ENCODE results near the gene YBX1.
"Not testable (repeated sequence)": the region's sequence is repeated elsewhere in the genome, so short reads cannot be mapped to it uniquely, and the experiment has no call there.

The YBX1 gene

DNA sequence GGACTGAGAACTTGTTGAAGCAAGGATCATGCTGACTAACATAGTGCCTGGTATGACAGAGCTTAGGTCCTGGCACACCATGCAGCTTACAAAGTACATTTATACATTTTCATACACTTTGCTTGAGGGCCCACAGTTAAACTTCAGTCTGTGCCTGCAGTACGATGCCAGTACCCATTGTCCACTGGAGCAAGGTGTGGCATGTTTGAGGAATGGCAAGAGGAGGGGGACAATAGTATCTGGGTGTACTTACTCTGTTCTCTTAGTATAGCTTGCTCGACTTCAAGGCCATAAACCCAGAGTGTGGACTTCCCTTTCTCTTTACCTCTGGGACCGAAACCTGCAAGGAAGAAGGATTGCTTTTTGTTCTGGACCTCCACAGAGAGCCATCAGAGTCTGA lies 6.8 kb upstream of the YBX1 start:
- Histone ChIP-seq H3K36me3 (peaks cover 24% of the 10 kb centered on the region), H3K27me3 (ENCODE audit: insufficient read depth, low read depth, severe bottlenecking) (no peaks in the 10 kb centered on the region), H3K27ac (no peak overlapping the region), H3K4me3 (ENCODE audit: low read depth, low read length) (no peak overlapping the region), H3K9me3 (ENCODE audit: severe bottlenecking) (no peaks in the 10 kb centered on the region)
- no peak for TF ChIP-seq CTCF (IDR thresholded peaks at IDR 0.05; ENCODE audit: low read depth, low read length)
- DNase-seq, result no peak

DNA sequence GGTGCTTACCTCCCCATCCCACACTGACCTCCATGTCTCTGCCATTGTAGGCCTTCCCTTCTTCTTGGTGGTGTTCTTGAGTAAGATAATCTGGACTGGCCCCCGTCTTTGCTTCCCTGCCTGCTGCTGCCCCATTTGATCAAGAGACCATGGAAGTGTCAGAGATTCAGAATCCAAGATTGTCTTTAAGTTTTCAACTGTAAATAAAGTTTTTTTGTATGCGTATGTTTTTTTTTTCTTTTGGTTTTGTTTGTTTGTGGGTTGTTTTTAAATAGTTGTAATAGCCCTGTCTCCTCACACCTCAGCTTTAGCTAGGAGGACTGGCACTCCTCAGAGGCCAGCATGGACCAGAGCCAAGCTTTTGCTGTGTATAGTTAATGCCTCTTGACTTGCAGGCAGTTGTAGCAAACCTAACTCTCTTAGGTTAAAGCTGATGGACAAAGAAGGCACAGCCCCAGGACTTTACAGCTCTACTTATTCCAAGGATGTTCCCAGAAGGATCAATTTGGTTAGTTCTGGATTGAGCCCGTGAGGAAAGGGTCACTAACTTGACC lies 5.6 kb upstream of the YBX1 start:
- Histone ChIP-seq H3K27ac (no peak overlapping the region), H3K9me3 (ENCODE audit: severe bottlenecking) (no peaks in the 10 kb centered on the region), H3K36me3 (peaks cover 14% of the 10 kb centered on the region), H3K27me3 (ENCODE audit: insufficient read depth, low read depth, severe bottlenecking) (no peaks in the 10 kb centered on the region), H3K4me3 (ENCODE audit: low read depth, low read length) (no peak overlapping the region)
- TF ChIP-seq CTCF (IDR thresholded peaks at IDR 0.05; ENCODE audit: low read depth, low read length), result no peak
- no peak for DNase-seq

- Histone ChIP-seq H3K36me3 (peaks cover 27% of the 10 kb centered on the region), H3K4me3 (ENCODE audit: low read depth, low read length) (no peak overlapping the region), H3K9me3 (ENCODE audit: severe bottlenecking) (no peaks in the 10 kb centered on the region), H3K27ac (no peak overlapping the region), H3K27me3 (ENCODE audit: insufficient read depth, low read depth, severe bottlenecking) (no peaks in the 10 kb centered on the region)
- DNase-seq, result no peak
- TF ChIP-seq CTCF (IDR thresholded peaks at IDR 0.05; ENCODE audit: low read depth, low read length), result no peak
Observed at GRCh38 chr1:42679364-42679983, 2.7 kb upstream of the YBX1 start.

DNA sequence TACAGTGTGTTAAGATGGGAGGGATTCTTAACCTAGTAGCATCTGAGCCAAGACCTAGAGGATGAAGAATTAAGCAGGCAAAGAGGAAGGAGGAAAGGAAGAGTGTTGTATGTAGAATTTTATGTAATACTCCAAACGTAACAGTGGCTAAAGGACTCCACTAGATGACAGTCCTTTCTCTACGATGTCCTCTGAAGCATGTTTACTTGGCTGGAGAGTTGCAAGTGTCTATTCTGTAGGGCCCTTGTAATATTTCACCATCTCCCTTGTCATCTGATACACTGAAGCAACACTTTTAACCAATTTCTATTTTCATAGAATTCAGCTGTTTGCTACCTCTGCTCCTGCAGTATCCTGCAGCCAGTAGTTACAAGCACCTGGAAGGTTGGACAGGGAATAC lies 2.2 kb upstream of the YBX1 start:
- H3K4me3 ChIP-seq (ENCODE audit: low read depth, low read length), result no peak overlapping the region
- no peak for DNase-seq

GRCh38 chr1:42680921-42681683 lies 1.1 kb upstream of the YBX1 start:
- Histone ChIP-seq H3K36me3 (peaks cover 36% of the 10 kb centered on the region), H3K27me3 (ENCODE audit: insufficient read depth, low read depth, severe bottlenecking) (no peaks in the 10 kb centered on the region), H3K9me3 (ENCODE audit: severe bottlenecking) (no peaks in the 10 kb centered on the region), H3K4me3 (ENCODE audit: low read depth, low read length) (peak overlapping the region; percentile 97), H3K27ac (peak overlapping the region; percentile 91)
- TF ChIP-seq CTCF (IDR thresholded peaks at IDR 0.05; ENCODE audit: low read depth, low read length), result no peak
- no peak for DNase-seq

More for the DNA sequence above, 2.2 kb upstream of the YBX1 start:
- peaks cover 33% of the 10 kb centered on the region for H3K36me3 ChIP-seq
- H3K27me3 ChIP-seq (ENCODE audit: insufficient read depth, low read depth, severe bottlenecking), result no peaks in the 10 kb centered on the region
- H3K9me3 ChIP-seq (ENCODE audit: severe bottlenecking), result no peaks in the 10 kb centered on the region
- H3K27ac ChIP-seq, result no peak overlapping the region
- no peak for TF ChIP-seq CTCF (IDR thresholded peaks at IDR 0.05; ENCODE audit: low read depth, low read length)

DNA sequence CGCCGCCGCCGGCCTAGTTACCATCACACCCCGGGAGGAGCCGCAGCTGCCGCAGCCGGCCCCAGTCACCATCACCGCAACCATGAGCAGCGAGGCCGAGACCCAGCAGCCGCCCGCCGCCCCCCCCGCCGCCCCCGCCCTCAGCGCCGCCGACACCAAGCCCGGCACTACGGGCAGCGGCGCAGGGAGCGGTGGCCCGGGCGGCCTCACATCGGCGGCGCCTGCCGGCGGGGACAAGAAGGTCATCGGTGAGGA lies 193 bp downstream of the YBX1 start:
- H3K27ac ChIP-seq, result peak overlapping the region; percentile 91
- DNase-seq, result peak; percentile 31
- peaks cover 45% of the 10 kb centered on the region for H3K36me3 ChIP-seq
- H3K4me3 ChIP-seq (ENCODE audit: low read depth, low read length), result peak overlapping the region; percentile 97
- not testable (repeated sequence) for H3K27me3 ChIP-seq (ENCODE audit: insufficient read depth, low read depth, severe bottlenecking); H3K9me3 ChIP-seq (ENCODE audit: severe bottlenecking)
